K562 (cell line): ENCODE data around the gene MEF2D. TPM values are rescaled to one million over a fixed set of nuclear protein-coding genes. Genes with fewer than 3 reads are reported as not detected.

Source experiments
- GATA2 ChIP-seq: sonication (generic); formaldehyde crosslinking; IDR thresholded peaks from 2 replicates; pipeline ENCODE4 v1.4.0; 2020; ENCODE audit warnings: mild to moderate bottlenecking, missing genetic modification reagents
- GTF2B ChIP-seq: IDR thresholded peaks from 2 replicates; pipeline ENCODE4 v1.6.1; 2011; ENCODE audit not compliant: insufficient read length; ENCODE audit errors: extremely low read depth
- KAT7 ChIP-seq: sonication (generic); formaldehyde crosslinking; IDR thresholded peaks from 2 replicates; pipeline ENCODE4 v1.8.0; 2022; ENCODE audit warnings: missing genetic modification reagents, mild to moderate bottlenecking, borderline replicate concordance
- MTA1 ChIP-seq: fragments of 450-650 bp; IDR thresholded peaks from 2 replicates; pipeline ENCODE4 v1.6.1; 2017; ENCODE audit warnings: borderline replicate concordance
- RNF2 ChIP-seq: sonication (generic); IDR thresholded peaks from 2 replicates; pipeline ENCODE4 v1.6.1; 2016
- SETDB1 ChIP-seq: IDR thresholded peaks from one replicate; pipeline ENCODE4 v1.6.1; 2012; ENCODE audit warnings: low read length, control low read depth, inconsistent platforms
- SLC30A9 ChIP-seq: fragments of 250-450 bp; sonication (Bioruptor Pico); IDR thresholded peaks from 2 replicates; pipeline ENCODE4 v1.8.0; 2022; ENCODE audit warnings: mild to moderate bottlenecking, moderate library complexity
- SMAD3 ChIP-seq: fragments of 450-650 bp; formaldehyde crosslinking; conservative IDR thresholded peaks from 2 replicates; pipeline ENCODE4 v1.4.0; 2020; ENCODE audit warnings: mild to moderate bottlenecking
- SNIP1 ChIP-seq: fragments of 450-650 bp; IDR thresholded peaks from 2 replicates; pipeline ENCODE4 v1.7.1; 2017; ENCODE audit warnings: low read depth, mild to moderate bottlenecking
- TCF3 ChIP-seq: sonication (generic); formaldehyde crosslinking; IDR thresholded peaks from 2 replicates; pipeline ENCODE4 v1.4.0; 2020; ENCODE audit warnings: mild to moderate bottlenecking, missing genetic modification reagents
- TGIF2 ChIP-seq: sonication (generic); formaldehyde crosslinking; IDR thresholded peaks from 2 replicates; pipeline ENCODE4 v1.8.1; 2022; ENCODE audit warnings: mild to moderate bottlenecking, missing genetic modification reagents, moderate library complexity
- ZEB2 ChIP-seq: fragments of 450-650 bp; IDR thresholded peaks from 2 replicates; pipeline ENCODE4 v1.6.1; 2016
- ZKSCAN1 ChIP-seq: fragments of 150-350 bp; IDR thresholded peaks from 2 replicates; pipeline ENCODE4 v1.6.1; 2016; ENCODE audit warnings: low read depth, low read length
- ZNF146 ChIP-seq: IDR thresholded peaks from one replicate; pipeline ENCODE4 v1.6.1; 2018; ENCODE audit warnings: missing compliant biosample characterization; ENCODE audit not compliant: unreplicated experiment
- ZNF354B ChIP-seq: fragments of 250-450 bp; sonication (Bioruptor Pico); IDR thresholded peaks from 2 replicates; pipeline ENCODE4 v1.4.0; 2020
- ZNF592 ChIP-seq: fragments of 450-650 bp; IDR thresholded peaks from 2 replicates; pipeline ENCODE4 v1.6.1; 2017; ENCODE audit warnings: antibody characterized with exemption, mild to moderate bottlenecking
- ZNF76 ChIP-seq: fragments of 250-450 bp; sonication (Bioruptor Pico); IDR thresholded peaks from 2 replicates; pipeline ENCODE4 v1.4.0; 2020; ENCODE audit warnings: mild to moderate bottlenecking, moderate library complexity, borderline replicate concordance
- ZNF830 ChIP-seq: fragments of 250-450 bp; sonication (Bioruptor Pico); IDR thresholded peaks from 2 replicates; pipeline ENCODE4 v1.5.0; 2021; ENCODE audit warnings: mild to moderate bottlenecking
- polyA plus RNA-seq, 8 experiments: library from polyadenylated mRNA; depleted of rRNA in 4 of 8; stranded (reverse) in 5 of 8; unstranded in 3 of 8; fragments of >200 nt; fragmentation: Nextera tagmentation in 2 of 8; fragmentation: Illumina TruSeq in 1 of 8; extraction: Ambion mirVana in 2 of 8; extraction: Trizol in 1 of 8; gene quantifications; 2 replicates each; pipeline versions ENCODE4 v1.2.1 to v1.2.3, GENCODE V29; 2011 to 2014; ENCODE audit warnings: inconsistent platforms in 1 of 8, missing spikeins in 1 of 8
- total RNA-seq, 7 experiments: library from RNA; depleted of rRNA in 6 of 7; stranded (reverse); fragments of >200 nt in 6 of 7; fragmentation: Illumina TruSeq in 2 of 7; extraction: Trizol in 2 of 7; gene quantifications; 2 replicates each; pipeline versions ENCODE4 v1.2.1 to v1.2.3, GENCODE V29; 2011 to 2021; ENCODE audit warnings: low replicate concordance in 1 of 7
- TF ChIP-seq, protein P1 (sequence below): fragments of 450-650 bp; IDR thresholded peaks from 2 replicates; pipeline ENCODE4 v1.6.1; 2016

MEF2D gene
- total and polyA plus RNA-seq, 9 of the 15 experiments (the other 6 are each of a cell fraction or from before 2014, with no cell fraction given) = 0.10 to 19.5 (median 2.6) TPM

GRCh38 chr1:156500793-156501506 is 375 bp upstream of the MEF2D start (continued):
- no peak for TF ChIP-seq SLC30A9 (CRISPR knock-in tag)
- no peak for TF ChIP-seq SETDB1
- no peak; the same call in none of the 2 replicates for TF ChIP-seq TCF3 (CRISPR knock-in tag)
- peak; percentile 77; the same call in 1 of the 2 replicates for TF ChIP-seq RNF2
- peak; percentile 70 for TF ChIP-seq ZEB2
- 0 out of 2 replicates have a peak, but pooled peaks have one; percentile 59 for TF ChIP-seq ZNF830 (CRISPR knock-in tag)
- TF ChIP-seq KAT7 (CRISPR knock-in tag) = peak; percentile 35; the same call in 1 of the 2 replicates
- no peak for TF ChIP-seq GTF2B
- TF ChIP-seq ZNF592 = peak; percentile 88
- peak; percentile 77; the same call in 1 of the 2 replicates for TF ChIP-seq SNIP1
- peak; percentile 15; the same call in 1 of the 2 replicates for TF ChIP-seq SMAD3 (CRISPR knock-in tag)
- TF ChIP-seq, protein P1, sequence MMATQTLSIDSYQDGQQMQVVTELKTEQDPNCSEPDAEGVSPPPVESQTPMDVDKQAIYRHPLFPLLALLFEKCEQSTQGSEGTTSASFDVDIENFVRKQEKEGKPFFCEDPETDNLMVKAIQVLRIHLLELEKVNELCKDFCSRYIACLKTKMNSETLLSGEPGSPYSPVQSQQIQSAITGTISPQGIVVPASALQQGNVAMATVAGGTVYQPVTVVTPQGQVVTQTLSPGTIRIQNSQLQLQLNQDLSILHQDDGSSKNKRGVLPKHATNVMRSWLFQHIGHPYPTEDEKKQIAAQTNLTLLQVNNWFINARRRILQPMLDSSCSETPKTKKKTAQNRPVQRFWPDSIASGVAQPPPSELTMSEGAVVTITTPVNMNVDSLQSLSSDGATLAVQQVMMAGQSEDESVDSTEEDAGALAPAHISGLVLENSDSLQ = peak; percentile 98
- 0 out of 2 replicates have a peak, but pooled peaks have one; percentile 28 for TF ChIP-seq MTA1
- TF ChIP-seq ZNF146 (CRISPR knock-in tag) = no peak
- TF ChIP-seq GATA2 (CRISPR knock-in tag) = no peak
- TF ChIP-seq ZKSCAN1 = 0 out of 2 replicates have a peak, but pooled peaks have one; percentile 7
- TF ChIP-seq ZNF354B (CRISPR knock-in tag) = no peak
- peak; percentile 80; the same call in 1 of the 2 replicates for TF ChIP-seq ZNF76
- peak; percentile 76; the same call in 1 of the 2 replicates for TF ChIP-seq TGIF2 (CRISPR knock-in tag)
